SK-N-MC (cell line): Measurements from ENCODE around the gene GNB3.
A peak's percentile ranks its signal among the peaks of the same experiment; 100 is the strongest.
"Not testable (repeated sequence)": the region's sequence is repeated elsewhere in the genome, so short reads cannot be mapped to it uniquely, and the experiment has no call there.

Source experiments
- DNase-seq: peaks from one replicate; pipeline ENCODE4 v3.0.0-alpha.2; 2011; ENCODE audit warnings: low read depth, low spot score
- H3K27ac ChIP-seq: fragments of 200-600 bp; sonication (generic); 2 replicates; pipeline ENCODE4 v1.5.1; 2016; ENCODE audit warnings: mixed run types
- H3K36me3 ChIP-seq: fragments of 200-600 bp; sonication (generic); 2 replicates; pipeline ENCODE4 v1.6.1; 2017; ENCODE audit warnings: antibody characterized with exemption, low read length, mixed read lengths; ENCODE audit not compliant: insufficient read depth
- H3K4me3 ChIP-seq: fragments of 200-600 bp; sonication (generic); 2 replicates; pipeline ENCODE4 v1.5.1; 2016
- H3K9ac ChIP-seq: fragments of 200-600 bp; sonication (generic); 2 replicates; pipeline ENCODE4 v1.8.0; 2017; ENCODE audit warnings: mixed run types, mixed read lengths; ENCODE audit not compliant: insufficient read length
- H3K9me3 ChIP-seq: fragments of 200-600 bp; sonication (generic); 2 replicates; pipeline ENCODE4 v1.6.1; 2017; ENCODE audit warnings: low read depth, mild to moderate bottlenecking, antibody characterized with exemption, low read length, moderate library complexity, mixed read lengths
- EZH2 ChIP-seq: fragments of 200-600 bp; sonication (generic); IDR thresholded peaks from one replicate; pipeline ENCODE4 v1.6.1; 2017; ENCODE audit warnings: antibody characterized with exemption
- FOXP2 ChIP-seq: optimal IDR thresholded peaks from 2 replicates; pipeline ENCODE3; 2011; ENCODE audit warnings: mild to moderate bottlenecking, moderate library complexity; ENCODE audit not compliant: insufficient read depth; ENCODE audit errors: extremely low read length, control extremely low read depth
- POLR2AphosphoS5 ChIP-seq: IDR thresholded peaks from 2 replicates; pipeline ENCODE4 v1.6.1; 2012; ENCODE audit warnings: mild to moderate bottlenecking, low read depth, low read length, borderline replicate concordance

The GNB3 gene

DNA sequence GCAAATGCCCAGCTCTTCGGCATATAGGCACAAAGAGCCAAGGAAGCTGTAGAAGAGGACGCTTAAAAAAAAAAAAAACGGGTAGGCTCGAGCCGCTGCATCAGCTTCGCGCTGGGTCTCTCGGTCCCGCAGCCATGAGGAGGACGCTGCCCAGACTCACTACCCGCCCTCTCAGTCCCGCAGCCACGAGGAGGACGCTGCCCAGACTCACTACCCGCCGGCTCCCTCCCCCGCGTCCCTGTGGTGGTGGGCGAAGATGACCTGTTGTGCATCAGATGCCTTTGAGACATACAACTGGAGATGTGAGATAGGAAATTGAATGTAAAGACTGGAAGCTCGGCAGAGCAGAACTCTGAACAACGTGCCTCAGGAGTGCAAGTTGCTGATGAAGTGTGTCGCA lies 43.8 kb downstream of the GNB3 start:
- Histone ChIP-seq H3K27ac (no peak overlapping the region), H3K4me3 (no peak overlapping the region), H3K9ac (no peak overlapping the region), H3K36me3 (no peaks in the 10 kb centered on the region), H3K9me3 (no peaks in the 10 kb centered on the region)
- TF ChIP-seq POLR2AphosphoS5 (no peak), EZH2 (no peak), FOXP2 (no peak)
- DNase-seq = no peak

DNA sequence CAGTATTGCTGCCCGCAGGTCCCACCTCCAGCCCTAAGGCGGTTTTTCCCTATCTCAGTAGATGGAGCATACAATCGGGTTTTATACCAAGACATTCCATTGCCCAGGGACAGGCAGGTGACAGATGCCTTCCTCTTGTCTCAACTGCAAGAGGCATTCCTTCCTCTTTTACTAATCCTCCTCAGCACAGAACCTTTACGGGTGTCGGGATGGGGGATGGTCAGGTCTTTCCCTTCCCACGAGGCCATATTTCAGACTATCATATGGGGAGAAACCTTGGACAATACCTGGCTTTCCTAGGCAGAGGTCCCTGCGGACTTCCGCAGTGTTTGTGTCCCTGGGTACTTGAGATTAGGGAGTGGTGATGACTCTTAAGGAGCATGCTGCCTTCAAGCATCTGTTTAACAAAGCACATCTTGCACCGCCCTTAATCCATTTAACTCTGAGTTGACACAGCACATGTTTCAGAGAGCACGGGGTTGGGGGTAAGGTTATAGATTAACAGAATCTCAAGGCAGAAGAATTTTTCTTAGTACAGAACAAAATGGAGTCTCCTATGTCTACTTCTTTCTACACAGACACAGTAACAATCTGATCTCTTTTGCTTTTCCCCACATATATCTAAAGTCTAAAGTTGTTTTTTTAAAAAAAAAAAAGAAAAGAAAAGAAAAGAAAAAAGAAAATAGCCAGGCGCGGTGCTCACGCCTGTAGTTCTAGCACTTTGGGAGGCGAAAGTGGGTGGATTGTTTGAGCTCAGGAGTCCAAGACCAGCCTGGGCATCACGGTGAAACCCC lies 45.7 kb downstream of the GNB3 start:
- not testable (repeated sequence) for H3K9ac ChIP-seq, H3K4me3 ChIP-seq, DNase-seq, H3K36me3 ChIP-seq, H3K9me3 ChIP-seq
- H3K27ac ChIP-seq = peak overlapping the region; percentile 65; the same call in 1 of the 2 replicates

DNA sequence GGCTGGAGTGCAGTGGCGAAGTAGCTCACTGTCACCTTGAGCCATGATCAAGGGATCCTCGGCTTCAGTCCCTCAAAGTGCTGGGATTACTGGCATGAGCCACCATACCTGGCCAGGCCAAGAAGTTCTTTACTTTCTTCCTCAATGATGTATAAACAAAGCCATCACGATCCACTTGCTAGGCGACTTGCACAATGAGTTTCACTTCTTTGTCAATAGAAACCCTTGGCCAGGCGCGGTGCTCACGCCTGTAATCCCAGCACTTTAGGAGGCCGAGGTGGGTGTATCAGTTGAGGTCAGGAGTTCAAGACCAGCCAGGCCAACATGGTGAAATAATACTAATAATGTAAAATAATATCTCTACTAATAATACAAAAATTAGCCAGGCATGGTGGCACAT lies 46.7 kb downstream of the GNB3 start:
- Histone ChIP-seq H3K4me3 (no peak overlapping the region), H3K9ac (peak overlapping the region; percentile 7), H3K9me3 (no peaks in the 10 kb centered on the region), H3K36me3 (no peaks in the 10 kb centered on the region; the same call in 1 of the 2 replicates), H3K27ac (peak overlapping the region; percentile 65)
- DNase-seq = no peak
- TF ChIP-seq FOXP2 (no peak), POLR2AphosphoS5 (no peak), EZH2 (no peak)

DNA sequence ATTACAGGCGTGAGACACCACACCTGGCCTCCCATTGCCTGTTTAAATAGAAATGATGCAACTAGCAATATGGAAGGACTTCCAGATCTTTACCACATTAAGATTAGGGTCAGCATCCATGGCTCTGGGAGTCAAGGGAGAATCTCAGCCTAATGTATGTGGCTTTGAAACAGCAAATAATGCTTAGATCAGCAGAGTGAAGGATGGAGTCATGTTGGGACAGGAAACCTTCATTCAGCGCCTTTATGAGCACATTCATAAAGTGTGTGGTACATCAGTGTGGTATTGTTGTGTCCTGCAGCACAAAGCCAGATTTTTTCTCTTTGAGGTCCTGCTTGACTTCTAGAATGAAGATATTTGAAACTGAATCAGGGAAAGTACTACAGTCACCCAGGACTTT lies 47.6 kb downstream of the GNB3 start:
- Histone ChIP-seq H3K4me3 (no peak overlapping the region), H3K27ac (peak overlapping the region; percentile 57; the same call in 1 of the 2 replicates), H3K9me3 (no peaks in the 10 kb centered on the region), H3K9ac (no peak overlapping the region), H3K36me3 (no peaks in the 10 kb centered on the region; the same call in 1 of the 2 replicates)
- no peak for TF ChIP-seq FOXP2
- no peak for TF ChIP-seq EZH2
- TF ChIP-seq POLR2AphosphoS5 = no peak
- DNase-seq = no peak

DNA sequence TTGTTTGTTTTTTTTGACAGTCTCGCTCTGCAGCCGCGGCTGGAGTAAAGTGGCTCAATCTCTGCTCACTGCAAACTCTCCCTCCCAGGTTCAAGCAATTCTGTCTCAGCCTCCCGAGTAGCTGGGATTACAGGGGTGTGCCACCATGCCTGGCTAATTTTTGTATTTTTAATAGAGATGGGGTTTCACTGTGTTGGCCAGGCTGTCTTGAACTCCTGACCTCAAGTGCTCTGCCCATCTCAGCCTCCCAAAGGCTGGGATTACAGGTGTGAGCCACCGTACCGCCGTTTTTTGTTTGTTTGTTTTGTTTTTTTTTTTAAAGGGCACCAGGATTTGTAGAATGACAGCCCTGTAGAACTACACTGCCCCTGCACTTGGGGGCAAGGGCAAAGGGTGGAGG lies 48.1 kb downstream of the GNB3 start:
- not testable (repeated sequence) for DNase-seq, H3K36me3 ChIP-seq, H3K4me3 ChIP-seq, H3K9ac ChIP-seq, H3K9me3 ChIP-seq
- H3K27ac ChIP-seq = peak overlapping the region; percentile 57; the same call in 1 of the 2 replicates

DNA sequence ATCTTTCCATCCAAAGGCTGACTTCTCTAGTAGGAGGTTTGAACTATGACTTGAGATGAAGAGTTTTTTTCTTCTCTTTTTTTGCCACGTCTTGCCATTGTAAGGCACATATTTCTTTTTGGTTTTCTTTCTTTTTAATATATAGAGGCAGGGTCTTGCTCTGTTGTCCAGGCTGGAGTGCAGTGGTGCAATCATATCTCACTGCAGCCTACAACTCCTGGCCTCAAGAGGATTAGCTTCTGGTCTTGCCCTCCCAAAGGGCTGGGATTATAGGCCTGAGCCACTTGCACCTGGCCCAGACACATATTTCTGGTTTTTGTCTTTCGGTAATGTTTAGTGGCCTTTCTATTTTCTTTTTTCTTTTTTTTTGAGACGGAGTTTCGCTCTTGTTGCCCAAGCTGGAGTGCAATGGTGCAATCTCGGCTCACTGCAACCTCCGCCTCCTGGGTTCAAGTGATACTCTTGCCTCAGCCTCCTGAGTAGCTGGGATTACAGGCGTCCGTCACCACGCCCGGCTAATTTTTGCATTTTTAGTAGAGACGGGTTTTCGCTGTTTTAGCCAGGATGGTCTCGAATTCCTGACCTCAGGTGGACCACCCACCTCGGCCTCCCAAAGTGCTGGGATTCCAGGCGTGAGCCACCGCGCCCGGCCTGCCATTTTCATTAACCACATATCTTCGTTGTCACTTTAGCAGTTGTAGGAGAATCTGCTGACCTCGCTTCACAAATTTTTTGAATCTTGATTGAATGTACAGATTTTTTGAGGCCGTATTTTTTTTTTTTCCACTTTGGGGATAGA lies 49.2 kb downstream of the GNB3 start:
- H3K36me3 ChIP-seq, DNase-seq, H3K9me3 ChIP-seq: not testable (repeated sequence)
- Histone ChIP-seq H3K9ac (peak overlapping the region; percentile 94), H3K4me3 (peak overlapping the region; percentile 77; the same call in 1 of the 2 replicates), H3K27ac (peak overlapping the region; percentile 99)

DNA sequence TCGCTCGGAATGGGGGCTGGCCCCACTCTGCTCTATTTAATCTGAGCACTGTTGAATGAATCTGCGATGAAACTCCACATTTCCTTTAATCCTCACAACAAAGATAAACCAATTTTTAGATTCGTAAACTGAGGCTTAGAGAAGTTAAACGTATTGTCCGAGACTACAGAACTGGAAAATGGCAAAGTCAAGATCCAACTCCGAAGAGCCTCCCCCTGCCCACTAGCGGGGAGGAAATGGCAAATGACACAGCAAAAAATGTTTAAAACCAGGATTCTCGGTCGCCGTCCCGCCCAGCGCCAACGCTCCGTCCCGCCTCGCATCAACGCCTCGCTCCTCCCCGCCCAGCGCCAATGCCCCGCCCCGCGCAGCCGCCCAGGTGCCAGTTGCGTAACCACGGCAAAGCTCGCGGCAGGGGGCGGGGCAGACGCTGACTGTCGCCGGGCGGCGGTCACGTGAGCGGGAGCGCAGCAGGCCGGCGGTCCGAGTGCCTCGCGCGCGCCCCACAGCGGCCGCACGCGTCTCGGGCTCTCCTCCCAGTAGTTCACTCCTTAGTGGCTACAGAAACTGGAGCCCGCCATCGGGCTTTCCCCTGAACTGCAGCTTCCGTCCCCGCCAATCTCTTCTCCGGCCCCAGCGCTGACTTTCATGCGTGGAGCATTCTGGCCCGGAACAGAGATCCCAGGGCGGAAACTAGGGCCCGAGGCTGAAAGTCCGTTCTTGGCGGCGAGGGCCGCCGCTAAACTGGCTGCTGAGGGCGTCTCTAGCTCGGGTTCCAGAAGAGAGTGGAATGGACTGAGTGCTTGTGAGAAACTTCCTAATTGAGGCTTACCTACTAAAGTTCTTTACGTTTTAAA lies 50.3 kb downstream of the GNB3 start:
- TF ChIP-seq EZH2 (no peak), FOXP2 (peak; percentile 91), POLR2AphosphoS5 (peak; percentile 93)
- H3K36me3 ChIP-seq = no peaks in the 10 kb centered on the region; the same call in 1 of the 2 replicates
- peak overlapping the region; percentile 94 for H3K9ac ChIP-seq
- H3K9me3 ChIP-seq = no peaks in the 10 kb centered on the region
- peak overlapping the region; percentile 99 for H3K27ac ChIP-seq
- H3K4me3 ChIP-seq = peak overlapping the region; percentile 77
- DNase-seq = peak; percentile 80

DNA sequence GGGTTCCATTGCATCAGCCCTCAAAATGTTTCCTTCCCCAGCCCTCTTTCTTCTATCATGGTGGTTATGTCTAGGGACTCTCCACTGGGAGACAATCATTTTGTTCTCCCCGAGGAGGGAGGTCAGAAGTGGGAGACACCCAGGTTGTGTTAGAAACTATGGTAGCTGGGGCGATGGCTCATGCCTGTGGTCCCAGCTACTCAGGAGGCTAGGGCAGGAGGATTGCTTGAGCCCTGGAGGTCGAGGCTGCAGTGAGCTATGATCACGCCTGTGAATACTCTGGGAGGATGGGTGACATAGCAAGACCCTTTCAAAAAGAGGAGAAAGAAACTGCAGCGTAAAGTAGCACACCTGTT lies 50.9 kb downstream of the GNB3 start:
- no peak for TF ChIP-seq EZH2
- Histone ChIP-seq H3K4me3 (peak overlapping the region; percentile 72), H3K36me3 (no peaks in the 10 kb centered on the region; the same call in 1 of the 2 replicates), H3K27ac (peak overlapping the region; percentile 91), H3K9ac (peak overlapping the region; percentile 83), H3K9me3 (no peaks in the 10 kb centered on the region)
- no peak for DNase-seq

DNA sequence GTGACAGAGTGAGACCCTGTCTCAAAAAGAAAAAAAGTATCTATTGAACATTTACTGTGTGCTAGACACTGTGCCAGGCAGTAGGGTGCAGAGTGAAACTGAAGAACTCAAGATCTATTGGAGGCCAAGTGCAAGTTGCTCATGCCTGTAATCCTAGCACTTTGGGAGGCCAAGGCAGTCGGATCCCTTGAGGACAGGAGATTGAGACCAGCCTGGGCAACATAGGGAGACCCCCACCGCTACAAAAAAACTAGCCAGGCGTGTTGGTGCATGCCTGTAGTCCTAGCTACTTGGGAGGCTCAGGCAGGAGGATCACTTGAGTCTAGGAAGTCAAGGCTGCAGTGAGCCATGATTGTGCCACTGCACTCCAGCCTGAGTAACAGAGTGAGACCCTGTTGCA lies 52.0 kb downstream of the GNB3 start:
- H3K27ac ChIP-seq, H3K9me3 ChIP-seq: not testable (repeated sequence)

More for the DNA sequence above, 52.0 kb downstream of the GNB3 start:
- not testable (repeated sequence) for H3K4me3 ChIP-seq, H3K9ac ChIP-seq, H3K36me3 ChIP-seq, DNase-seq
